ENCODE results near the gene RAB4A.

DNA sequence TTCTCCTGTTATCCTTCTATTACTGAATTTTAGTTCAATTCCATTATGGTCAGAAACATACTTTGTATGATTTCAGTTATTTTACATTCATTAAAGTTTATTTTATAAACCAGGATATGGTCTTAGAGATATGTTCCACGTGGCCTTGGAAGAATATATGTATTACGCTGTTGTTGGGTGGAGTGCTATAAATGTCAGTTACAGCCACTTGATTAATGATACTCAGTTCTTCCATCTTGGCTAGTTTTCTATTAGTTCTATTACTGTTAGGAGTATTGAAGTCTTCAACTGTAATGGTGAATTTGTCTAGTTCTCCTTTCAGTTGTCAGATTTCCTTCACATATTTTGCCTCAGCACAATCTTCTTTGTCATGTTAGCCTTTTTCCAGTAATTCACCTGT lies 45.3 kb downstream of the RAB4A start:
- TF ChIP-seq, protein P1, sequence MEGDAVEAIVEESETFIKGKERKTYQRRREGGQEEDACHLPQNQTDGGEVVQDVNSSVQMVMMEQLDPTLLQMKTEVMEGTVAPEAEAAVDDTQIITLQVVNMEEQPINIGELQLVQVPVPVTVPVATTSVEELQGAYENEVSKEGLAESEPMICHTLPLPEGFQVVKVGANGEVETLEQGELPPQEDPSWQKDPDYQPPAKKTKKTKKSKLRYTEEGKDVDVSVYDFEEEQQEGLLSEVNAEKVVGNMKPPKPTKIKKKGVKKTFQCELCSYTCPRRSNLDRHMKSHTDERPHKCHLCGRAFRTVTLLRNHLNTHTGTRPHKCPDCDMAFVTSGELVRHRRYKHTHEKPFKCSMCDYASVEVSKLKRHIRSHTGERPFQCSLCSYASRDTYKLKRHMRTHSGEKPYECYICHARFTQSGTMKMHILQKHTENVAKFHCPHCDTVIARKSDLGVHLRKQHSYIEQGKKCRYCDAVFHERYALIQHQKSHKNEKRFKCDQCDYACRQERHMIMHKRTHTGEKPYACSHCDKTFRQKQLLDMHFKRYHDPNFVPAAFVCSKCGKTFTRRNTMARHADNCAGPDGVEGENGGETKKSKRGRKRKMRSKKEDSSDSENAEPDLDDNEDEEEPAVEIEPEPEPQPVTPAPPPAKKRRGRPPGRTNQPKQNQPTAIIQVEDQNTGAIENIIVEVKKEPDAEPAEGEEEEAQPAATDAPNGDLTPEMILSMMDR (IDR thresholded peaks at IDR 0.05) = no peak
- no peak for TF ChIP-seq POLR2A (IDR thresholded peaks at IDR 0.05)

Measured in body of pancreas (tissue), 4 donors.